Mucosa of rectum (tissue), 2 donors: ENCODE results near the gene H6PD.

Source experiments
- H3K27ac ChIP-seq, 2 donors: one replicate each; pipeline ENCODE4 v1.7.0; 2013; ENCODE audit warnings: inconsistent platforms in 2 of 2, low read depth in 2 of 2, low read length in 2 of 2
- H3K27me3 ChIP-seq, 2 donors: one replicate each; pipeline ENCODE4 v1.7.0; 2013; ENCODE audit warnings: low read length in 2 of 2; ENCODE audit not compliant: control insufficient read depth in 2 of 2, insufficient read depth in 2 of 2
- H3K36me3 ChIP-seq, 2 donors: one replicate each; pipeline ENCODE4 v1.7.0; 2013; ENCODE audit warnings: low read length in 2 of 2; ENCODE audit not compliant: control insufficient read depth in 2 of 2, insufficient read depth in 2 of 2
- H3K4me1 ChIP-seq, 2 donors: one replicate each; pipeline ENCODE4 v1.7.0; 2013; ENCODE audit warnings: low read length in 2 of 2, mild to moderate bottlenecking in 1 of 2; ENCODE audit not compliant: control insufficient read depth in 2 of 2, insufficient read depth in 2 of 2
- H3K4me3 ChIP-seq, 2 donors: one replicate each; pipeline ENCODE4 v1.7.0; 2013; ENCODE audit warnings: low read length in 2 of 2
- H3K9ac ChIP-seq, 2 donors: one replicate each; pipeline ENCODE4 v1.7.0; 2013; ENCODE audit warnings: low read length in 2 of 2, low read depth in 1 of 2, mild to moderate bottlenecking in 1 of 2
- H3K9me3 ChIP-seq, 2 donors: one replicate each; pipeline ENCODE4 v1.7.0; 2013; ENCODE audit warnings: low read length in 2 of 2; ENCODE audit not compliant: control insufficient read depth in 2 of 2
- donor health status: healthy.
- donor health status: Normal muscosa, but diverticular disease.

The H6PD gene

GRCh38 chr1:9265037-9265436 is 30.5 kb downstream of the H6PD start:
- H3K9me3 ChIP-seq = no peaks in the 10 kb centered on the region
- H3K4me3 ChIP-seq = no peak overlapping the region
- peaks cover 0 to 5% of the 10 kb centered on the region in 2 donors for H3K4me1 ChIP-seq
- H3K36me3 ChIP-seq = peaks cover 27 to 38% of the 10 kb centered on the region in 2 donors
- no peak overlapping the region for H3K9ac ChIP-seq
- H3K27me3 ChIP-seq = no peaks in the 10 kb centered on the region
- no peak overlapping the region for H3K27ac ChIP-seq

DNA sequence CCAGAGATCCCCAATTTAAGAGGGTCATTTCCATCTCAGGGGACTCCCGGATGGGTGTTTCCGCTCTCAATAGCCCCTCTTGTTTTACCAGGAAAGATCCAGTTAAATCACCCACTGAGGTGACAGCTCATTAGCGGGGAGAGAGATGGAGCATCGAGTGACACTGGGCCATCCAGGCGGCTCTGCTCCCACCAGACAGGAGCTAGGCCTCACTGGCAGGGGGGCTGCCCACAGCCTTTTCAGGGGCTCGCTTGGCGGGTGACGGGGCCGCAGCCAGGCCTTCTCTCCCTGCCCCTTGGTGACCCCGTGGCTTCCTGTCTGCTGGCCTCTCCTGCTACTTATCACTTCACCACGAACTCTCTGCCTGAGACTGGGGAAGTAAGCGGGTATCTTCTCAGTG is 31.4 kb downstream of the H6PD start:
- H3K4me3 ChIP-seq = no peak overlapping the region
- H3K9me3 ChIP-seq = no peaks in the 10 kb centered on the region
- peaks cover 27 to 38% of the 10 kb centered on the region in 2 donors for H3K36me3 ChIP-seq
- H3K9ac ChIP-seq = no peak overlapping the region
- H3K27ac ChIP-seq = no peak overlapping the region
- H3K4me1 ChIP-seq = peaks cover 0 to 5% of the 10 kb centered on the region in 2 donors
- H3K27me3 ChIP-seq = no peaks in the 10 kb centered on the region

GRCh38 chr1:9267352-9267686 is 32.7 kb downstream of the H6PD start:
- peaks cover 0 to 5% of the 10 kb centered on the region in 2 donors for H3K4me1 ChIP-seq
- H3K9ac ChIP-seq = no peak overlapping the region
- no peaks in the 10 kb centered on the region for H3K27me3 ChIP-seq
- H3K9me3 ChIP-seq = no peaks in the 10 kb centered on the region
- H3K27ac ChIP-seq = no peak overlapping the region
- no peak overlapping the region for H3K4me3 ChIP-seq
- peaks cover 23 to 33% of the 10 kb centered on the region in 2 donors for H3K36me3 ChIP-seq

- Histone ChIP-seq H3K36me3 (peaks cover 23 to 26% of the 10 kb centered on the region in 2 donors), H3K27ac (no peak overlapping the region), H3K4me1 (peaks cover 0 to 5% of the 10 kb centered on the region in 2 donors), H3K27me3 (no peaks in the 10 kb centered on the region), H3K4me3 (no peak overlapping the region), H3K9me3 (no peaks in the 10 kb centered on the region), H3K9ac (no peak overlapping the region)
Measured at GRCh38 chr1:9267827-9268581, 33.4 kb downstream of the H6PD start.

DNA sequence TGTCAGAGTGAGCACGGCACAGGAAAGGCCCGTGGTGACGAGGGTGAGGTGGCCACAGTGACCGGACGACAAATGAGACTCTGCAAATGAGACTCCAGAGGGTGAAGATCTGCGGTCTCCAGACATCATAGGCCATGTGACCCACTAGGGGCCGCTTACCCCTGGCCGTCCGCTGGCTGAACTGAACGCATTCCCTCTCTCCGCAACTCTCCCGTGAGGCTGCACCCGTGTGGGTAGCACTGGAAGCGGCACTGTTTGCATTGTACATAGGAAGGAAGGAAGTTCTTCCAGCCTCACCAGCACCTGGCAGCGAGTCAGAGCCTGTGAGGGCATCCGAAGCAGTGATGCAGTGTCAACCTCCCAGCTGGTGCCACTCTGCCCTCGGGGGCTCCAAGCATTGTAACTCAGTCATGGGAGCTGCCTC is 34.5 kb downstream of the H6PD start:
- Histone ChIP-seq H3K27ac (no peak overlapping the region), H3K4me1 (peaks cover 0 to 5% of the 10 kb centered on the region in 2 donors), H3K4me3 (no peak overlapping the region), H3K27me3 (no peaks in the 10 kb centered on the region), H3K9ac (no peak overlapping the region), H3K36me3 (peaks cover 16 to 19% of the 10 kb centered on the region in 2 donors), H3K9me3 (no peaks in the 10 kb centered on the region)

DNA sequence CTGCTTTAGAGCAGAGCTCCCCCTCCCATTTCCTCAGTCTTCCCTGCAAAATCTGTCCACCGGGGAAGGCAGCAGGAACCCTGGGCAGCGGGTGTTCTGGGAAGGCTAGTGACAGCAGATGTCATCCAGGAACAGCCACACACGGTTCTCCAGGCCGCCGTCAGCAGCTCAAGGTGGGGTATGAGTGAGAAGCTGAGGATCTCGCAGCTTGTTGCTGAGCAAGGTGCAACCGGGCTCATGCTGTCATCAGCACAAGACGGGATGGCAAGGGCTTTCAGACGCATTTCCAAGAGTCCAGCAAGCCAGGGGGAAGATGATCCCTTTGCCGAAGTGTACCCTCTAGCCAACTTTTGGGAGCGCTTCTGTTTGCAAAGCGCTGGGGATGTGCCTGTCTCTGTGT is 35.1 kb downstream of the H6PD start:
- no peak overlapping the region for H3K4me3 ChIP-seq
- no peak overlapping the region for H3K27ac ChIP-seq
- H3K36me3 ChIP-seq = peaks cover 10 to 13% of the 10 kb centered on the region in 2 donors
- H3K9ac ChIP-seq = no peak overlapping the region
- H3K4me1 ChIP-seq = peaks cover 0 to 5% of the 10 kb centered on the region in 2 donors
- H3K27me3 ChIP-seq = no peaks in the 10 kb centered on the region
- no peaks in the 10 kb centered on the region for H3K9me3 ChIP-seq

DNA sequence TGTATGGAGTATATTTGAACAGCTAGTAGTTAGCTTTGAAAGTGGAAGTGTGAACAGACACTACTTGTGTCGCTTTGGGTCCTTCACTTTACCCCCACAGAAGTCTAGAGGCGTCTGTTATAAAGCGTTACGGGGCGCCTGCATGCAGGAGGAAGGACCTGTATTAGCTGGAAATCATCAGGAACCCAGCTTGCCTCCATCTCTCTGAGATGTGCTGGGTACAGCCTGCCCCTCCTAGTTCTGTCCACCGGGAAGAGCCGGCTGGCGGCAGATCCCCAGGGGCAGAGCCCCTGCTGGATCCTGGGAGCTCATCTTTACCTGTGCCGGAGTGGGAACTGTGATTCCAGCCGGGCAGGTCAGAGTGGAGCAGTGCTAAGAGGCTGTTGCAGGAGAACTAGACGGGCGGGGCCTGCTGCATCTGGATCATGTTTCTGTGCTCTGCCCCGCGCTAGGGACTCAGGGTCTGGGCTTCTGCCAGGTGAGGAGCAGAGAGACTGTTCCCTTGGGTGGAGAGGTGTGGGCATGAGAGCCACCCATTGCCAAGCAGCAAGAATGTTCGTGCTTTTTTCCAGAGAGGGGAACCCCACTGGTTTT is 35.8 kb downstream of the H6PD start:
- Histone ChIP-seq H3K27ac (no peak overlapping the region), H3K4me1 (peaks cover 0 to 5% of the 10 kb centered on the region in 2 donors), H3K27me3 (no peaks in the 10 kb centered on the region), H3K9me3 (no peaks in the 10 kb centered on the region), H3K36me3 (peaks cover 4 to 9% of the 10 kb centered on the region in 2 donors), H3K4me3 (no peak overlapping the region), H3K9ac (peak overlapping the region in 1 of 2 donors; percentile 33)

DNA sequence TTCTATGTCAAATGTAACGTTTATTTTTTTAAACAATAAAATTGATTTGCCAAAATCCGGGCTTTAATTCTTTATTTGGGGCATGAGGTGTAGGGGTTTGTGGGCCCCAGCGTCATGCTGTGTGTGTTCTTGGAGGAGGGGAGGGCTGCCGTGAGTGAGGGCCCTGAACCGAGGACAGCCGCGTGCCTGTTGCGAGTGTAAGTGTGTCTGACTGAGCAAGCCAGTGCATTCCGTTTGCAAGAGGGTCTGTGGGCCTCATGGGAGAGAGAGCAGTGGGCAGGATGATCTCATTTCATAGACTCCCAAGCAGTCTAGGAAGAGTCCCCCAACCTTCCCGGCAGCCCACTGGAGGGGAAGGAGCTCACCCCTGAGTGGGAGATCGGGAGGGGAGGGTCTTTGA is 36.7 kb downstream of the H6PD start:
- no peak overlapping the region for H3K9ac ChIP-seq
- H3K4me3 ChIP-seq = no peak overlapping the region
- H3K27ac ChIP-seq = no peak overlapping the region
- H3K27me3 ChIP-seq = no peaks in the 10 kb centered on the region
- no peaks in the 10 kb centered on the region for H3K9me3 ChIP-seq
- H3K36me3 ChIP-seq = peaks cover 4 to 7% of the 10 kb centered on the region in 2 donors
- peaks cover 6 to 8% of the 10 kb centered on the region in 2 donors for H3K4me1 ChIP-seq

GRCh38 chr1:9271861-9272595 is 37.5 kb downstream of the H6PD start:
- Histone ChIP-seq H3K27me3 (no peaks in the 10 kb centered on the region), H3K4me1 (peaks cover 4 to 6% of the 10 kb centered on the region in 2 donors), H3K36me3 (peaks cover 4 to 7% of the 10 kb centered on the region in 2 donors), H3K9ac (no peak overlapping the region), H3K9me3 (no peaks in the 10 kb centered on the region), H3K27ac (no peak overlapping the region), H3K4me3 (no peak overlapping the region)

DNA sequence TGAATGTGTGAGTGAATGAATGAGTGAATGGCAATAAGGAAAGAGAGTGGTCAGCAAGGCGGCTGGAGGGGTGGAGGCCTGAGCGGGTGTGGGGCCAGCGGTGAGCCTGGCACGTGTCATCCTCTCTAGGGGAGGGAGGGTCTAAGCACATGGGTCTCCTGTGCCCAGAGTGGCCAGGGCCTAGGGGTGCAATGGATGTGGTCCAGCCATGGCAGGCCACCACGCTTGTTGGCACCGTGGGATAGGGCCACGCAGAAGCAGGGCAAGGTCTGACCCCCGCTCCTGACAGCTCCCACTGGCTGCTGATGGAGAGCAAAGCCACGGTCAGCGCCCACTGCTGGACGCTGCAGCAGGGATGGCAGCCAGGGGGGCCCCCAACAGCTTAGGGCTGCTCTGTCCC is 38.6 kb downstream of the H6PD start:
- H3K4me1 ChIP-seq = peaks cover 9 to 11% of the 10 kb centered on the region in 2 donors
- no peak overlapping the region for H3K4me3 ChIP-seq
- H3K36me3 ChIP-seq = peaks cover 3 to 4% of the 10 kb centered on the region in 2 donors
- H3K27me3 ChIP-seq = no peaks in the 10 kb centered on the region
- H3K9ac ChIP-seq = no peak overlapping the region
- no peaks in the 10 kb centered on the region for H3K9me3 ChIP-seq
- H3K27ac ChIP-seq = no peak overlapping the region
